ENCODE results near the gene GART.

Gene GART

DNA sequence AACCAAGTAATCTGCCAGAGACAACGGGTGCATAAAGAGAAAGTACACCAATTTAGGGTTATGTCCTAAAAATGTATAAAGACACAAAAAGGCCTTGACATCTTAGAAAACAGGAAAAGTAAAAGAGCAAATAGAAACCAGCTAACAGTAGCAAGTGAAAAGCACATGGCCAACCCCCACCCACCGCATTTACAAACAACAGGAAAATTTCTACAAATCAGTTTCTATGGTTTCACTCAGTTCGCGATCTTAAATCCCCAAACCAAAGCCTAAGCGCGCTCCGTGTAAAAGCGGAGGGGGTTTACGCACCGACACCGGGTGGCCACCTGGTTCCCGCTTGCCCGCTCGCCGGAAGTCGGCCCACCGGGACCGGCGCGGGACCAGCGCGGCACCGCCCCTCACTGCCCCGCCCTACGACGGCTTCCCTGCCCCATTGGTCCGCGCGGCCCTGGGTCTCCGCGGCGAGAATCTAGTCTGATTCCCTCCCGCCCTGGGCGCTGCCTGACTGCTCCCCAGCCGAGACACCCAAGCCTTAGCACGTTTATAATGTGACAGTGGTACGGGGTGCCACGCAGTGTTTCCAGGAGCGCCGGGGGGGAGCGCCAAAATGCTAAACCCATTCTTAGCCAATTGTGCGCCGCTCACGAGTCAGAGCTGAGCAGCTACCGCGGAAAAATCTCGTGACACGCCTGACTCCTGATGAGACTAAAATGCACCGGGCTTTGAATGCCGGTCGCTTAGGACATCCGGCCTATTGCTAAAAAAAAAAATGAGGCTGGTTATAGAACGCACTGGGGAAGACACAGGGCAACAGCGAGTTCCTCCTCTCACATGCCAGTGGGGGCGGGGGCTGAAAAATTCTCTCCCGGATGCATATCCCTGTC lies at the start of gene GART:
Gene GART (minus strand): TSS at position 362 of the 884 bp plus-strand sequence. CDS start 2,802 bp downstream, outside the sequence.
- no peak for FAIRE-seq

DNA sequence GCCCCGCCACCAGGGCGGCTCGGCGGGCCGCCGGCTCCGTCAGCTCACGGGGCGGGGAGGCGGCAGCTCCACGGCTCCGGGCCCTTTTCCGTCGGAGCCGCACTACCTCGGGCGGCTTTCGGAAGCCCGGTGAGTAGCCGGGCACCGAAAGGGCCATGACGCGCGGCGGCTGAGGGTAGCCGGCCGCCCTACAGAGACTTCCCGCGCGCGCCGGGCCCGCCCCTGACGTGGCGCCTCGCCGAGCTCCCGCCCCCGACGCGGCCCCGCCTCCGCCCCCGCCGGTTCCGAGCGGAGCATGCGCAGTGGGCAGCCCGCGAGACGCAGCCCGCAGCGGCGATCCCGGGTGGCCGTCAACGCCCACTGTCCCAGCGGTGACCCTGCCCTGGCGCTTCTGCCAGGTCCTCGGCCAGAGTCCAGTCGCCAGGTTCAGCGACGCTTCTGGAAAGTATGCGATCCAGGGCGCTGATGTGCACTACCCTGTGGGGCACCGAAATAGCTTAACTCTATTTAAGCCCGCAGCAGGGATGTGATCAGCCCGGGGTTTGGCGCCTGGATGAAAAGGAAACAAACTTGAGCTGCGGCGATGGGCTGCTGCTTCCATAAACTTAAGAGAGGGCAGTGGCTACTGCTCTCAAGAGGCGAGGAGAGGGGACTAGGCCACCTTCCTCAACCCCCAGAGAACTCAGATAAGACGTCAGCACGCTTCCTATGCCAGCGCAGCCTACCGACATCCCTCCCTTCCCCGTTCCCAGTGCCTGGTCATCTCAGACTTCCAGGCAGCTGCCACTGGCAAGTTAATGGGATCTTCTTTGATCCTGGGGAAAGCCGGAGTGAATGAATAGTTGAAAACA lies 46.8 kb upstream of the GART start, which contains the start of gene DONSON:
Gene DONSON (minus strand): TSS at position 200 of the 851 bp plus-strand sequence. CDS start 43 bp downstream, at position 157.
- no peak for FAIRE-seq

DNA sequence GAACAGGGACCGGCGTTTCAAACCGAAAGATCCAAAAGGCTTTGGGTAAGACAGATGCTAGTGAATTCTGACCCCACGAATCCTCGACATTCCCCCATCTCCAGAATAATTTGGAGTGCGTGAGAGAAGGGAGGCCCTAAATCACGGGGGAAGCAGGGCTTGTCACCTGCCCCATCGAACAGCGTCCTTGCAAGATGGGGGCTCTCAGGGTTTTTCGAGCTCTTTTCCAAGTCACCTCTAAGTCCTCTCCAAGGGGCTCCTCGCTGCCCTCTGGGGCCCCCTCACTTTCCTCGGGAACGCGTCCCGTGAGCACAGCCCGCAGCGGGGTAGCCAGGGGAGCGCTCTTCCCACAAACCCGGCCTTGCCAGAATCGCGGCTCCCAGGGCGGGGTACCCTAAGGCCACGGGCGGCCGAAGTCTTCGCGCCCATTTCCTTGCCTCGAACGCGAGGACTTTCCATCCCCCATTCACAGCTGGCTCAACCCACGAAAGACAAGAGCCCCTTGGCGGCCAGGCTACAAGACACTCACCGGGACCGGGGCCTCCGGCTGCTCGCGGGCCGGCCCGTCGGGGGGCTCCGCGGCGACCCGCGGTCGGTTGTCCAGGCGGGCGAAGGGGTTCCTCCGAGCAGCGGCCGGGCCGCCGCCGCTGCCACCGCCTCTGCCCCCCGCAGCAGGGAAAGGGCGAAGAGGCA lies 46.0 kb upstream of the GART start:
- FAIRE-seq, result no peak

DNA sequence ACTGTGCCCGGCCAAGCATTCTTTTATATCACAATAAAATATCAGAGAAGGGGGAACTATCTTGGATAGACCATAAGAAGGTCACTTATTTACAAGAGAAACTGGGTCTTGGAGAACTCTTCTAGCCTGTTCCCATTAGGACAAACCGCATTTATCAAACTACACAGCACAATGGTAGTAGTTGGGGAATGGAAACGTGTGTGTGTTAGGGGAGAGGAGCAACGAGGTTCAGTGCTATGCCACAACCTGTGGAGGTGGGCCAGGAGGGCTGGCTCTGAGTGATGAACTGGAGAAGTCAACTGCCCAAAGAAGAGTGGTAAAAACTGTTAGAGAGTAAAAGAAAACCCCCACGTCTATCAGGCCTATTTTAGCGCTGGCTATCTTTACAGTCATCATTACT lies 45.0 kb upstream of the GART start:
- FAIRE-seq, result no peak

DNA sequence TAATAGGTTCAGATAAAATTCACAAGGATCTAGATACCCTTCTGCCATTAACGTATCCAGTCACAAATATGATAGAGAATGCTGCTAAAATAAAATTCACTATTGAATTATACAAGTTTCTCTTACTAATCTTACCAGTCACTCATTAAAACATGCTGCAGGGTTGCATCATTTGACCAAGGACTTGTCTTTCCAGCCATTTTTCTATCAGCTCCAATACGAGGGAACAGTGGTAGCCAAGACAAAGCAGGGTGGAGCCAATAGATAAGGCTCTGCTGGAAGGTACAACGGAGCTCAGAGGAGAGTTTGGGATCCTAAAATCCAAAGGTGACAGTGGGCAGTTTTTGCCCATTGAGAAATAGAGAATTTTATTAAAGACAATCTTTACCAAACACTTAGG lies 42.5 kb upstream of the GART start:
- no peak for FAIRE-seq

DNA sequence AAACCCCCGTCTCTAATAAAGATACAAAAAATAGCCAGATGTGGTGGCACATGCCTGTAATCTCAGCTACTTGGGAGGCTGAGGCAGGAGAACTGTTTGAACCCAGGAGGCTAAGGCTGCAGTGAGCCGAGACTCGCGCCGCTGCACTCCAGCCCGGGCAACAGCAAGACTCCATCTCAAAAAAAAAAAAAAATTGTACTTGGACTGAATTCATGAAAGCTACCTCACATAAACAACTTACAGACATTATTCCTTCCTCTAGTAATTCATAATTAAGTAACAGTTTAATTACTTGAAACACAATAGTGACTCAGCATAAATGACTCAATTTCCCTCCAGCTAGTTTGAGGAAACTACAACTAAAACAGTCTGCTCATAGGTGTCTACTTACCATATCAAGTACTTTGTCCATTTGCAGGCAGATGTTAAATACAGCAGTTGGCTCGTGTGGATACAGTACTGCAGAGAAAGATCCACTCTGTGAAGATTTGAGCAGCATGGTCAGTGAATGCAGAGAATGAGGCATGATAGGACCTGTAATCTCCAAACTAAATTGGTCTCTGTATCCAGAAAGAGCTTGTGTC lies 37.1 kb upstream of the GART start:
- no peak for FAIRE-seq

DNA sequence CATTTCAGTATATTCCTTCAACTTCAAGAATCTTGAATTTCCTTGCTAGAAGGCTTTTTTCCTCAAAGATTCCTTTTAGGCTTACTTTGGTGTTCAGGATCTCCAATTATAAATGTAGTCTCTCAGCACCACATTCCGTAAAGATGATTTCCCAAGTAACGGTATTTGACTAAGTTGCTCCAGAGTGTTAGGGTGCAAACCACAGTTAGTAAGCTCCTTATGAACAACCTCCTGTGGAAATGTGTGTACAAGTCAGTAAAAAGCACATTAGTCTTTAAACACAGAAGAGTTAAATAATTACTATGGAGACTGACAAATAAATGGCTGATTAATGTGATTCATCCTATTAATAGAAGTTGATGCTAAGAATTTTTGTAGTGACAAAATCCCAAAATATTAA lies 36.3 kb upstream of the GART start:
- FAIRE-seq, result no peak

DNA sequence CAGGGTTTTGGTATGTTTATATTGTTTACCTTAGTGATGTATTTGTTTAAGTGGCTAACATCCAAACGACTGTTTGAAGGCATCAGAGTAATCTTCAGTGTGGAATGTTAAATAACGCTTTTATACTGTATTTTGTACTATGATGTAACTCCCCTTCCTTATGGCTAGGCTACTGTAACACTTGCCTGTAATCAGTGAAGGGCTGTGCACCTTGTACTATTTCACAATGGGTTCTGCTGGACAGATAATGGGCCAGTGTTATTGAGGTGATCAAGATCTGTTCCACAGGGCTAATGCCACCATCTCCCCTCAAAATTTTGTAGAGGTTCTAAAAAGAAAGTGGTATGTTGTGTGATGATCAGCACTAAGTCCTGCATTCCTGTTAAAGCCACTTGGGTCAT lies 34.8 kb upstream of the GART start:
- peak; percentile 15 for FAIRE-seq

DNA sequence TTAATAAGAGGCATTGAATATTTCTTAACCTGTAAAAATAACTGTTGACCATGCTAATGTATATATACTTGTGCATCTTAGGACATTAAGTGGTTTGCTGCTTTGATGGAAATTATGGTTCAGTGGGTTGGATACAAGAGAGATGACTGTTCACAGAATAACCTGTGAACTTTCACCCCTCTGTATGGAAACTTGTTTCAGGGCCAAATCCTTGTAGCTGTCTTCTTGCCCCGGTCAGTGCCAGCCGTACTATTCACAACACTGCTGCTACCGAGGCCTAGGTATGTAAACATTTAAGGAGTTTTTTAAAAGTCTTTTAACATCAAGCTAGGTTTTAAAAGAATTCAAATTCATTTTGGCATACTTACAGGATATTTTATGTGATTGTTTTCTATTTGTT lies 30.4 kb upstream of the GART start:
- no peak for FAIRE-seq

DNA sequence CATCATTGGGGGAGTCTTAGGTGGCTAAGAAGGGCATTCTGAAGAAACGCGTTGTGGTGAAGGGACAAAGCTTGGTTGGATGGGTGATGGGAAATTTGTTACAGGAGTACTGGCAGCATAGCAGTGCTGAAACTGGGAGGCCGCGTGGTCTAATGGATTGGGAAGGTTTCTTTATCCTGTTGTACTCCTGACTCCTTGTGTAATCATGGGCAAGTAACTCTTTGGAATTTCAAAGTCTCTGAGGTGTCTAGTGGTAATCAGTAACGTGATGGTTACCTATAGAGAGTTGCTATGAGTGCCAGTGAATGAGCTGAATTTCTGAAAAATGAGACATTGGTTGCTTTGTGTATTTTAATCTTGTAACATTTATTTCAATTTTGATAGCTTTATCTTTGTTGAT lies 28.1 kb upstream of the GART start:
- FAIRE-seq, result no peak

DNA sequence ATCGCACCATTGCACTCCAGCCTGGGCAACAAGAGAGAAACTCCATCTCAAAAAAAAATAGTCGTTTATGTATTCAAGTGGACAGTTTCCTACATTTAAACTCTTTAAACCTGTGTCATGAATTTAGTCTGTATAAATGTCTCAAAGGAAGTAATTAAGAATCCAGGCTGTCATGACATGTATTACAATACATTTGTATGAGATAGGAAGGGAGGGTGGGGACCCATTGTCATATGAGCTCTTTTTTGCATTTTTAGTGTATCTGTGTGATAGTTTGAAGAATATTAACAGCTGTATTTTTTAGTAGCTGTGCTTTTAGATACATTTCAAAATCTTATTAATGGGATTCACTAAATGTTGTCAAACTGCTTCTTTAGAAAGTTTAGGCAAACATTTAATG lies 26.5 kb upstream of the GART start:
- FAIRE-seq, result no peak

DNA sequence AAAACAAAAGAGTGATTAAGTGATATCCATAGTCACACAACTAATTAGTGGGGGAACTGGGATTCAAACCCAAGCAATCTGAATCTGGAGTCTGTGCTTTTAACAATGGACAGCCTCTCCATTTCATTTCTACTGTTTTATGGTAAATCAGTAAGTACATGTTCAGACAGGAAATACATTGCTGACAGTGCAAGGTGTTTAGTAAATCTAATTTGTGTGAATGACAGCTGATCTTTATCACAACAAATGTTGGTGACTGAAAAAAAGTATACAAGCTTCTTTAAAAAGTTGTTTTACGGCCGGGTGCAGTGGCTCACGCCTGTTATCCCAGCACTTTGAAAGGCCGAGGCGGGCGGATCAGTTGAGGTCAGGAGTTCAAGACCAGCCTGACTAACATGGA lies 26.0 kb upstream of the GART start:
- FAIRE-seq, result no peak

DNA sequence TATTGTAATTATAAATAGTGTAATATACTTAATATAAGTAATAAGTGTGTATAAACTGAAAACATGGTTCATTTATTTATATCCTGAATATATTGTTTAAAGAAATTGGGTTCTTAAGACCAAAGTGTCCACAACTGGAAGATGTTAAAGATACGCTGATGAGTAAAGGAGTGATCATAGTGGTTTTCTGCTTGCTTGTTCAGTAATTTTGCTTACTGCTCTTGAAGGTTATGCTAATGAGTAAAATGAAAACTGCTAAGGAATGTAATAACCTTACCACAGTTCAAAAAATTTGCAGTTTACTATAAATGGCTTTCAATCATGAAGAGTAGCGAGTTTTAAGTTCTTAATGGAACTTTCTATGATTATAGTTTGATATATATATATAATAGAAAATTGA lies 24.6 kb upstream of the GART start:
- no peak for FAIRE-seq

DNA sequence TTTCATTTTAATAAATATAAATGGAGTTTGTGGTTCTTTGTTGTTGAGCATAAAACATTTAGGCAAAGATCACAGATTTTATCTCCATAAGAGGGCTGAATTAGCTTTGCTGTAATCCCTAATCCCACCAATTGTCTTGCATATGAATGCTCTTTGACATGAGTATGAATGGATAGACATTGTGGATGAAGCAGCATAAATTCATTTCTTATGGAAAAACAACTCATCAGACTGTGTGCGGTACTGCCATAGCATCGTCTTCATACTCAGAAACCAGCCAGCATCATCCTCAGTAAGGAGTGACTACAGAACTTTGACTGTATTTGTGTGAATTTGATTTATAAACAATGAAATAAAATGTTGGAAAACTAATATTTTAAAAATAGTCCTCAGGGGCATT lies 20.5 kb upstream of the GART start:
- no peak for FAIRE-seq

DNA sequence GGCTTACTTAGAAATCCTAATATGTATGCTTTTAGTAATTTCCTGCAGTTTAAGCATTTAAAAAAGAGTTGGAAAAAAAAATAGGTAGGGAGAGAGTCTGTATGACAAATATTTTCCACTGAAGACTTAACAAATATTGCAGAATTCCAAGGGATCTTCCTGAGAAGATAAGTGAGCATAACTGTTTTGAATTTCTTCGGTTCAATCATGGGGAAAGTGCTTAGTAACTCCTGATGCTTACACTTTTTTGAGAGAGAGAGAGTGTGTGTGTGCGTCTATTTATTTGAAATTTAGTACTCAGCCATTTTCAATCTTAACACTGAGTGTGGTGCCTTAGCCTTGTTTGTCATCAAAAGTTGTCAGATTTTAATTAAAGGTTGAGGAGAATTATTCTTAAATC lies 19.5 kb upstream of the GART start:
- FAIRE-seq, result no peak

DNA sequence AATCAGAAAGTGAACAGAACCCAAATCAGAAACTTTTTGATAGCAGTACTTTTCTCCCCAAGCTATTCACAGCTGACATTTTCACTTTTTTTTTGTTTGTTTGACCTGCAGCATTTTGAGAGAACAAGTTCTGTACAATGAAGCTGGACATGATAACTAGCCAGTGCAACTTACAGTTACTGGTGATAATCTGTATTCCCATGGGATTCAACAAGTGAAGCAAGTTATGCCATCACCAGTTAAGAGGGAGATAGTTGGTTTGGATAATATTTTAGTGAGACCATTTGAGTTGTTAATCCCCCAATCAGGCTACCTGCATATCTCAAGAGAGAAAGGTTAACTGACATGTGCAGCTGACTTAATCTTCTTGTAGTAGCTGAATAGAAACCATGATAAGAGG lies 19.0 kb upstream of the GART start:
- no peak for FAIRE-seq

DNA sequence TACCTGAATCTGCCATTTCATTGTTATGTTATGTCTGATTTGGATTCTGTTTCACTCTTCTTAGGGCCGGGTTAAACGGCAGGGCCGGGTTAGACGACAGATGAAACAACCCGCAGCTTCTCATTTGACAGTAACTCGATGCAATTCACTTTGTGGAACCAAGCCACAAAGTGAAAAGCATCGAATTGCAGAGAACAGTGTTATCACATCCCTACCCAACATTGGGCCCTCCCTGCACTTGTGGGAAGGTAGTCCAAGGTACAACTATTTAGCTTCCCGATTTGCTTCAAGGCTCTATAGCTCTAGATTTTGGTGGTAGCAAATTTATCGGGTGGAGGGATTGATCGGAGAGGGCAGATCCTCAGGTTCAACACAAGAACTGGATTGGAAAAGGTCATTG lies 17.9 kb upstream of the GART start:
- no peak for FAIRE-seq

DNA sequence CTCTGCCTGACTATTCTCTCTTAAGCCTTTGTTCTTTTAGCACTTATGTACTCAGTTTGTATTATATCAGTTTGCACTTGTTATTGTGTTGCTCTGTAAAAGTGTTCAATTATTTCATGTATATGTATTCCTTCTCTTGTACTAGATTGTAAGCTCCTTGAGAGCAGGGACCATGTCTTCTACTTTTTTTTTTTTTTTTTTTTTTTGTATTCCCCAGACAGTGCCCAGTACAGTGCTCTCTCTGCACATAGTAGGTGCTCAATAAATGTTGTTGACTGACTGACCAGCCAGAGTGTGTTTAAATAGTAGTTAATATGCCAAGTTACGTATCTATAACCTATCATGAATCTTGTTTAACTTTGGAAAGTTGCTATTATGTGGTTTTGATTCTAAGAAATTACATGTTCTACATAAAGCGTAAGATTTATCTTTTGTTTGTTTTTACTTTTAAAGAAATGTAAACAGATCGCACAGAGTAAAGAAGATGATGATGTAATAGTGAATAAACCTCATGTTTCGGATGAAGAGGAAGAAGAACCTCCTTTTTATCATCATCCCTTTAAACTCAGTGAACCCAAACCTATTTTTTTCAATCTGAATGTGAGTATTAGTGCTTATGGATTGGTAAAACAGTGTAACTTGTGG lies 17.0 kb upstream of the GART start:
- FAIRE-seq, result no peak

DNA sequence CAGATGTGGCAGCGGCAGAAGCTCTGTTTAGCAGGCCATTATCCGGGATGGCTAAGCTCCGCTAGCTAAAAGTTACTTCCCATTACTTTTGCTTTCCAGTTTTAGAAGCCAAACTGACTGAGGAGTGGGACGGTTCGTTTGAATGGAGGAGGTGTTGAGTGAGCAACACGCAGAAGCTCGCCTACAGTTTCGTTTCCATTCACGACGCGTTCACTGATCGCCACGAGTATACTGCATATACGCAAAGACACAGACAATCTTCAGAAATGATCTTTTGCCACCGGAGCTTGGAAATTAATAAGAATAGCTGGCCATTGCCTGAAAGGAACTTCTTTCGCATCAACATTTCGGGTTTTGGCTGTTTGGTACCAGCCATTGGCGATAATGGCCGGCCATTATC lies 15.5 kb upstream of the GART start:
- no peak for FAIRE-seq

DNA sequence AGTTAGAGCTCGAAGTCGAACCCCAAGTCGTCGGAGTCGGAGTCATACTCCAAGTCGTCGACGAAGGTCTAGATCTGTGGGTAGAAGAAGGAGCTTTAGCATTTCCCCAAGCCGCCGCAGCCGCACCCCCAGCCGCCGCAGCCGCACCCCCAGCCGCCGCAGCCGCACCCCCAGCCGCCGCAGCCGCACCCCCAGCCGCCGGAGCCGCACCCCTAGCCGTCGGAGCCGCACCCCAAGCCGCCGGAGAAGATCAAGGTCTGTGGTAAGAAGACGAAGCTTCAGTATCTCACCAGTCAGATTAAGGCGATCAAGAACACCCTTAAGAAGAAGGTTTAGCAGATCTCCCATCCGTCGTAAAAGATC lies 13.0 kb upstream of the GART start:
- FAIRE-seq, result no peak

DNA sequence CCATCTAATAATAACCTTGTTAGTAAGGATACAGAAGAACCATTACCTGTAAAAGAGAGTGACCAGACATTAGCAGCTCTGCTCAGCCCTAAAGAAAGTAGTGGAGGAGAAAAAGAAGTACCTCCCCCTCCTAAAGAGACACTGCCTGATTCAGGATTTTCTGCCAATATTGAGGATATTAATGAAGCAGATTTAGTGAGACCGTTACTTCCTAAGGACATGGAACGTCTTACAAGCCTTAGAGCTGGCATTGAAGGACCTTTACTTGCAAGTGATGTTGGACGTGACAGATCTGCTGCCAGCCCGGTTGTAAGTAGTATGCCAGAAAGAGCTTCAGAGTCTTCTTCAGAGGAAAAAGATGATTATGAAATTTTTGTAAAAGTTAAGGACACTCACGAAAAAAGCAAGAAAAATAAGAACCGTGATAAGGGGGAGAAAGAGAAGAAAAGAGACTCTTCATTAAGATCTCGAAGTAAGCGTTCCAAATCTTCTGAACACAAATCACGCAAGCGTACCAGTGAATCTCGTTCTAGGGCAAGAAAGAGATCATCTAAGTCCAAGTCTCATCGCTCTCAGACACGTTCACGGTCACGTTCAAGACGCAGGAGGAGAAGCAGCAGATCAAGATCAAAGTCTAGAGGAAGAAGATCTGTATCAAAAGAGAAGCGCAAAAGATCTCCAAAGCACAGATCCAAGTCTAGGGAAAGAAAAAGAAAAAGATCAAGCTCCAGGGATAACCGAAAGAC lies 12.5 kb upstream of the GART start:
- no peak for FAIRE-seq

Measured in endometrium (tissue), 2 donors.